Neutrophil (primary cell): ENCODE results near the gene RPS6KB2.
"Not testable (repeated sequence)": the region's sequence is repeated elsewhere in the genome, so short reads cannot be mapped to it uniquely, and the experiment has no call there.

Experiments used
- H3K27ac ChIP-seq: fragments of 200-600 bp; sonication (generic); 2 replicates; pipeline ENCODE4 v1.5.1; 2016; ENCODE audit warnings: mild to moderate bottlenecking, moderate library complexity
- H3K27me3 ChIP-seq: fragments of 200-600 bp; sonication (generic); 2 replicates; pipeline ENCODE4 v1.6.0; 2016; ENCODE audit warnings: mild to moderate bottlenecking
- H3K36me3 ChIP-seq: fragments of 200-600 bp; sonication (generic); 2 replicates; pipeline ENCODE4 v1.5.1; 2017
- H3K4me1 ChIP-seq, 2 experiments: fragments of 200-600 bp in 1 of 2; sonication (generic) in 1 of 2; 1 replicate in 1 of 2; 2 replicates in 1 of 2; pipeline versions ENCODE4 v1.5.1 to v1.6.1; 2013 to 2016; ENCODE audit warnings: low read depth in 1 of 2, low read length in 1 of 2, mild to moderate bottlenecking in 1 of 2, moderate library complexity in 1 of 2; ENCODE audit not compliant: control insufficient read depth in 1 of 2, insufficient read depth in 1 of 2
- H3K4me3 ChIP-seq, 2 experiments: fragments of 200-600 bp in 1 of 2; sonication (generic) in 1 of 2; 1 replicate in 1 of 2; 2 replicates in 1 of 2; pipeline ENCODE4 v1.5.1; 2013 to 2016; ENCODE audit warnings: low read depth in 1 of 2, low read length in 1 of 2, mild to moderate bottlenecking in 1 of 2, moderate library complexity in 1 of 2
- H3K9me3 ChIP-seq: fragments of 200-600 bp; sonication (generic); 2 replicates; pipeline ENCODE4 v1.5.1; 2016
- CTCF ChIP-seq: fragments of 200-600 bp; sonication (generic); IDR thresholded peaks from 2 replicates; pipeline ENCODE4 v1.5.1; 2016; ENCODE audit warnings: antibody characterized with exemption

RPS6KB2 gene

GRCh38 chr11:67463186-67463585 lies 34.9 kb downstream of the RPS6KB2 start:
- no peak overlapping the region for H3K27ac ChIP-seq
- no peaks in the 10 kb centered on the region for H3K27me3 ChIP-seq
- H3K4me1 ChIP-seq = peaks cover 16 to 25% of the 10 kb centered on the region in 2 experiments
- H3K36me3 ChIP-seq = no peaks in the 10 kb centered on the region
- no peak for TF ChIP-seq CTCF
- H3K4me3 ChIP-seq = no peak overlapping the region
- no peaks in the 10 kb centered on the region for H3K9me3 ChIP-seq

GRCh38 chr11:67463680-67464410 lies 35.6 kb downstream of the RPS6KB2 start:
- Histone ChIP-seq H3K27me3 (no peaks in the 10 kb centered on the region), H3K36me3 (no peaks in the 10 kb centered on the region), H3K27ac (peak overlapping the region; percentile 95), H3K9me3 (no peaks in the 10 kb centered on the region), H3K4me1 (peaks cover 22 to 32% of the 10 kb centered on the region in 2 experiments), H3K4me3 (peak overlapping the region; percentile 75 to 87)
- TF ChIP-seq CTCF = no peak

GRCh38 chr11:67464411-67465188 lies 36.3 kb downstream of the RPS6KB2 start:
- Histone ChIP-seq H3K27ac (peak overlapping the region; percentile 95), H3K4me1 (peaks cover 25 to 37% of the 10 kb centered on the region in 2 experiments), H3K9me3 (no peaks in the 10 kb centered on the region), H3K27me3 (no peaks in the 10 kb centered on the region), H3K4me3 (peak overlapping the region; percentile 75 to 87), H3K36me3 (no peaks in the 10 kb centered on the region)
- TF ChIP-seq CTCF = no peak

DNA sequence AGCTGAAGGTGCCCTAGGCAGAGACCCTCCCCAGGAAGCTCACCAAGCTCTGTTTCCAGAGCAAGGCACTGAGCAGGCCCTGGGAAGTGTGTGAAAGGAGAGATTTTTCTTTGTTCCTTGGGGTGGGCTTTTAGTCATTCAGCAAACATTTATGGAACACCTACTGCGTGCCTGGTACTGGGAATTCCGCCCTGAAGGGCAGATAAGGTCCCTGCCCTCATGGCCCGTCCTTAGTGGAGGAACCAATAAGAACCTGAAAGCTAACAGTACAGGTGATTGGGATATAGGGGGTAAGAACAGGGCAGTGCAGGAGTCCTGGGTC lies 36.9 kb downstream of the RPS6KB2 start:
- peaks cover 27 to 39% of the 10 kb centered on the region in 2 experiments for H3K4me1 ChIP-seq
- H3K27ac ChIP-seq = peak overlapping the region; percentile 95
- H3K27me3 ChIP-seq = no peaks in the 10 kb centered on the region
- TF ChIP-seq CTCF = no peak
- H3K36me3 ChIP-seq = no peaks in the 10 kb centered on the region
- peak overlapping the region; percentile 75 to 87 for H3K4me3 ChIP-seq
- no peaks in the 10 kb centered on the region for H3K9me3 ChIP-seq

DNA sequence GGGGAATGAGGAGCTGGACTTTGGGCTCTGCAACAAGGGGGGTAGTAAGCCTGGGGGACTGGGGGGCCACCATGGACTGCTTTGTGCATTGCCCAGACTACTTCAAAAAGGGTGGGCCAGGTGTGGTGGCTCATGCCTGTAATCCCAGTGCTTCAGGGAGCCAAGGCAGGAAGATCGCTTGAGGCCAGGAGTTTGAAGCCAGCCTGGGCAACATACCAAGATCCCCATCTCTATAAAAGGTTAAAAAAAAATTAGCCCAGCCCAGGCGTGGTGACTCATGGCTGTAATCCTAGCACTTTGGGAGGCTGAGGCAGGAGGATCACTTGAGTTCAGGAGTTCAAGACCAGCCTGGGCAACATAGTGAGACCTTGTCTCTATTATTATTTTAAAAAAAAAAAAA lies 37.2 kb downstream of the RPS6KB2 start:
- Histone ChIP-seq H3K4me3 (peak overlapping the region; percentile 75 to 87), H3K4me1 (peaks cover 27 to 39% of the 10 kb centered on the region in 2 experiments), H3K27ac (peak overlapping the region; percentile 95)
- H3K27me3 ChIP-seq, H3K9me3 ChIP-seq, H3K36me3 ChIP-seq: not testable (repeated sequence)

DNA sequence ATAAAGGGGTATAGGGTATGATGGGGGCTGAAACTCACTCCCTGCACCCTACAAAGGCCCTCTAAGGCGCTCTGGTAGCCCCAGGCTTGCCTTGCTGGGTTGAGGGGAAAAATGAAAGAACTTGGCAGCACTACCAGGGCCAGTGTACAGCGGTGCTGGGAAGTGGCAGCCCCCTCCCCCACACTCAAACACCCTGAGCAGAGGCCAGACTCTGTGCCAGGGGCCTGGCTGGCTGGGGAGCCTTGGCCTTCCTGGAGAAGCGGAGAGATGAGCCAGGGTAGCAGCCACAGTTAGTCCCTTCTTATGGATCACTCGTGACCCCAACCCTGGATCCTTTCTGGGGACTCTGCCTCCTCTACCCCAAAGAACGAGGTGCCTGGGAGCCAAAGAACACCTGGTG lies 38.1 kb downstream of the RPS6KB2 start:
- Histone ChIP-seq H3K36me3 (no peaks in the 10 kb centered on the region), H3K27me3 (no peaks in the 10 kb centered on the region), H3K4me3 (no peak overlapping the region), H3K4me1 (peaks cover 27 to 39% of the 10 kb centered on the region in 2 experiments), H3K9me3 (no peaks in the 10 kb centered on the region), H3K27ac (peak overlapping the region; percentile 43)
- TF ChIP-seq CTCF = no peak
